ENCODE results near the gene LRRC17.
A peak's percentile ranks its signal among the peaks of the same experiment; 100 is the strongest.

Gene LRRC17

GRCh38 chr7:102967798-102968197 is 55.0 kb downstream of the LRRC17 start:
- Histone ChIP-seq H3K36me3 (ENCODE audit: control insufficient read depth in 2 of 2, insufficient read depth in 1 of 2, low read length in 2 of 2) (no peaks in the 10 kb centered on the region), H3K4me1 (ENCODE audit: control insufficient read depth, insufficient read depth, low read length) (no peaks in the 10 kb centered on the region), H3K4me3 (ENCODE audit: low read depth, low read length) (no peak overlapping the region), H3K9me3 (ENCODE audit: control insufficient read depth, insufficient read depth, low read depth, low read length) (no peaks in the 10 kb centered on the region), H3K27ac (ENCODE audit: extremely low read depth, low read depth, low read length) (no peak overlapping the region)
- TF ChIP-seq ZNF416 (tag by site-specific recombination; IDR thresholded peaks at IDR 0.05) (no peak), ZNF529 (tag by site-specific recombination; IDR thresholded peaks at IDR 0.05; ENCODE audit: insufficient replicate concordance) (no peak), ZNF610 (tag by site-specific recombination; IDR thresholded peaks at IDR 0.05; ENCODE audit: borderline replicate concordance) (no peak), ZNF148 (tag by site-specific recombination; IDR thresholded peaks at IDR 0.05; ENCODE audit: borderline replicate concordance) (no peak), ZNF677 (tag by site-specific recombination; IDR thresholded peaks at IDR 0.05) (no peak), ZSCAN4 (tag by site-specific recombination; IDR thresholded peaks at IDR 0.05) (no peak)
- CTCF ChIA-PET: interaction anchor here (1.1 kb wide), 1 partner anchor 94 kb away, joined by 3 read pairs; no protein-coding TSS in a partner anchor
- POLR2A ChIA-PET: no interaction called here

GRCh38 chr7:102973096-102973802 is 60.4 kb downstream of the LRRC17 start:
- ChIA-PET CTCF (no interaction called here), POLR2A (no interaction called here)
- Histone ChIP-seq H3K27ac (ENCODE audit: extremely low read depth, low read depth, low read length) (no peak overlapping the region), H3K4me3 (ENCODE audit: low read depth, low read length) (no peak overlapping the region), H3K9me3 (ENCODE audit: control insufficient read depth, insufficient read depth, low read depth, low read length) (no peaks in the 10 kb centered on the region), H3K4me1 (ENCODE audit: control insufficient read depth, insufficient read depth, low read length) (no peaks in the 10 kb centered on the region), H3K36me3 (ENCODE audit: control insufficient read depth in 2 of 2, insufficient read depth in 1 of 2, low read length in 2 of 2) (no peaks in the 10 kb centered on the region)
- no peak for TF ChIP-seq ZNF366 (tag by site-specific recombination; conservative IDR thresholded peaks at IDR 0.05)
- TF ChIP-seq ZFP41 (tag by site-specific recombination; IDR thresholded peaks at IDR 0.05; ENCODE audit: borderline replicate concordance): no peak
- no peak for TF ChIP-seq ZNF580 (tag by site-specific recombination; IDR thresholded peaks at IDR 0.05)
- TF ChIP-seq ZNF768 (tag by site-specific recombination; IDR thresholded peaks at IDR 0.05): no peak

GRCh38 chr7:102974366-102975236 is 61.8 kb downstream of the LRRC17 start:
- CTCF ChIA-PET: interaction anchor here (1.0 kb wide), 1 partner anchor 23 kb away, joined by 3 read pairs; no protein-coding TSS in a partner anchor
- 0 out of 2 replicates have a peak, but pooled peaks have one; percentile 8 for TF ChIP-seq YY2 (tag by site-specific recombination; IDR thresholded peaks at IDR 0.05)
- peak; percentile 45 for TF ChIP-seq ZNF654 (tag by site-specific recombination; IDR thresholded peaks at IDR 0.05; ENCODE audit: low read depth)
- no peak for TF ChIP-seq ZNF311 (tag by site-specific recombination; IDR thresholded peaks at IDR 0.05; ENCODE audit: borderline replicate concordance)
- no peak overlapping the region for H3K4me3 ChIP-seq (ENCODE audit: low read depth, low read length)
- POLR2A ChIA-PET: no interaction called here
- no peaks in the 10 kb centered on the region for H3K36me3 ChIP-seq (ENCODE audit: control insufficient read depth in 2 of 2, insufficient read depth in 1 of 2, low read length in 2 of 2)
- H3K4me1 ChIP-seq (ENCODE audit: control insufficient read depth, insufficient read depth, low read length): no peaks in the 10 kb centered on the region
- no peak overlapping the region for H3K27ac ChIP-seq (ENCODE audit: extremely low read depth, low read depth, low read length)
- no peaks in the 10 kb centered on the region for H3K9me3 ChIP-seq (ENCODE audit: control insufficient read depth, insufficient read depth, low read depth, low read length)

Data from HEK293 (cell line).